Measurements from ENCODE around the gene SUV39H1. TPM values are rescaled to one million over a fixed set of nuclear protein-coding genes. Genes with fewer than 3 reads are reported as not detected.
A peak's percentile ranks its signal among the peaks of the same experiment; 100 is the strongest.

SUV39H1 gene
- total RNA-seq, 2 experiments from 2014 or later = 25.4 to 26.8 TPM

DNA sequence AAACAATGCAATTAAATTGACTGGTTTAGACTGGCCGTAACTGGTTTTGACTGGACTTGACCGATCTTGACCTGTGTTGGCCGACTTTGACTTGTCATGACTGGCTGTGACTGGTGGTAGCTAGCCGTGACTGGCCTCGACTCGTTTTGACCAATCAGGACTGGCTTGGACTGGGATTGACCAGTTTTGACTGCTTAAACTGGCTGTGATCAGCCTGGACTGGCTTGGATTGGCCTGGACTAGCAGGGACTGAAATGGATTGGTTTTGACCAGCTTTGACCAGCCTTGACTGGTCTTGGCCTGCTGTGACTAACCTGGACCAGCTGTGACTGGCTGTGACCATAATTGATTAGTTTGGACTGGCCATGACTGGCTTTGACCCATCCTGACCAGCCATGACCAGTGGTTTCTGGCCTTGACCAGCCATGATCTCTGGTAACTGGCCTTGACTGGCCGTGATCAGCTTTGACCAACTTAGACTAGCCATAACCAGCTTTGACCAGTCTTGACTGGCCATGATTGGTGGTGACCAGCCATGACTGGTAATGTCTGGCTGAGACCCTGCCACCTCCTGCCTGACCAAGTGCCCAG is 13.1 kb downstream of the SUV39H1 start:
- Mint-ChIP-seq H3K27ac (no peak overlapping the region), H3K4me1 (peaks cover 34% of the 10 kb centered on the region)
- POLR2A ChIA-PET = interaction anchor here (1.1 to 1.2 kb wide), 2 partner anchors 11 to 27 kb away, joined by 3 read pairs; no protein-coding TSS in a partner anchor

DNA sequence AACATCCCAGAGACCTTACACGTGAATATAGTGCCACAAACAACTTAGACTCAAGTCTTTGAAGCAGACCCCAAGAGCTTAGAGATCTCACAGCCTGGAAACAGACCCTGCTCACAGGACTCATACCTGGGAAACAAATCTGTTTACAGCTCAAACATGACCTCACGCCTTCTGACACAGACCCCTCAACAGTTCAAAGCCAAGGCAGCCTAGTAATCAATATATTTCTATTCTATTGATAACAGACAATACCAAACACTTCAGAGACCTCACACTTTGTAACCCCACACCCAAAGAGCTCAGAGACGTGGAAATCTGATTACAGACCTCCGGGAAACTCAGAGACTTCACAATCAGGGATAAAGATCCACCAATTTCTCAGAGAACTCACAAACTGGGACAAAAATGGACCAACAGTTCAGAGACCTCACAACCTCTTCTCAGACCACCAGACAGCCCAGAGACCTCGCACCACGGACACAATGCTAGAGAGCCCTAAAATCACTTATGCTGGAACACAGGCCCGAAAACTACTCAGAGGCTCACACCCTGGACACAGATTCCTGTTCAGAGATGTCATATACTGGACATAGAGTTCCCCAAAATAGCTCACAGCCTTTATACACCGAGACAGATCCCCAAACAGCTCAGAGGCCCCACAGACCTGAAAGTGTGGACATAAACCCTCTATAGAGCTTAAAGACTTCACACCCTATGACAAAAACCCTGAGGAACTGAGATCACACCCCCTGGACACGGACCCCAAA is 14.8 kb downstream of the SUV39H1 start:
- Mint-ChIP-seq H3K9me3 (peaks cover 10% of the 10 kb centered on the region), H3K27me3 (no peaks in the 10 kb centered on the region), H3K4me3 (no peak overlapping the region), H3K27ac (peak overlapping the region; percentile 94), H3K36me3 (peaks cover 52% of the 10 kb centered on the region), H3K4me1 (peaks cover 49% of the 10 kb centered on the region)
- POLR2A ChIA-PET = interaction anchor here (0.8 to 5.3 kb wide), 2 partner anchors 8 to 25 kb away, joined by 3 to 31 read pairs; no protein-coding TSS in a partner anchor
- DNase-seq (no peak), ATAC-seq (ENCODE audit: low read depth) (no peak)

More for the DNA sequence above, 13.1 kb downstream of the SUV39H1 start:
- ATAC-seq (ENCODE audit: low read depth) (no peak), DNase-seq (no peak)
- H3K27me3 Mint-ChIP-seq = no peaks in the 10 kb centered on the region
- peaks cover 40% of the 10 kb centered on the region for H3K36me3 Mint-ChIP-seq
- no peak overlapping the region for H3K4me3 Mint-ChIP-seq
- H3K9me3 Mint-ChIP-seq = peaks cover 2% of the 10 kb centered on the region

DNA sequence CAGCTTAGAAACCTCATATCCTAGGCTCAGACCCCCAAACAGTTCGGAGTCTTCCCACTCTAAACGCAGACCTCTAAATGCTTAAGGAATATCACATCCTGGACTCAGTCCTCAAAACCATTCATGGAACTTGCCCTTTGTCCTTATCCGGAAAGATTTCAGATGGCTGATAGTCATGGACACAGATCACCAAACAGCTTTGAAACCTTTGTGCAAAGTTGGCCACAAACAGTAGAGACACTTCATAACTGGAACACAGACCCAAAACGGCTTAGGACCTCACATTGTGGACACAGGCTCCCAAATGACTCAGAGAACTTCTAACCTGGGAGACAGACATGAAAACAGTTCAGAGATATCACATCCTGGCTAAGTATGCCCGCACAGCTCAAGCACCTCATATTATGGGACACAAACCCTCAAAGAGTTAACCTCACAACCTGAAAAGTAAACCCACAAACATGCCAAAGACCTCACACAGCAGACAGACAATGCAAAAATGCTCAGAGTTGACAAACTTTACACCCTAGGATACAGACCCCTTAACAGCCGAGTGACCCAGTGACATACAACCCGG is 15.5 kb downstream of the SUV39H1 start:
- Mint-ChIP-seq H3K27me3 (no peaks in the 10 kb centered on the region), H3K36me3 (peaks cover 57% of the 10 kb centered on the region), H3K9me3 (peaks cover 13% of the 10 kb centered on the region), H3K4me3 (peak overlapping the region; percentile 63), H3K4me1 (peaks cover 49% of the 10 kb centered on the region), H3K27ac (peak overlapping the region; percentile 94)
- ATAC-seq (ENCODE audit: low read depth) = no peak
- DNase-seq = no peak
- POLR2A ChIA-PET = interaction anchor here (2.5 to 5.3 kb wide), 2 partner anchors 16 to 25 kb away, joined by 7 to 31 read pairs; partner anchors contain the start of gene SUV39H1

DNA sequence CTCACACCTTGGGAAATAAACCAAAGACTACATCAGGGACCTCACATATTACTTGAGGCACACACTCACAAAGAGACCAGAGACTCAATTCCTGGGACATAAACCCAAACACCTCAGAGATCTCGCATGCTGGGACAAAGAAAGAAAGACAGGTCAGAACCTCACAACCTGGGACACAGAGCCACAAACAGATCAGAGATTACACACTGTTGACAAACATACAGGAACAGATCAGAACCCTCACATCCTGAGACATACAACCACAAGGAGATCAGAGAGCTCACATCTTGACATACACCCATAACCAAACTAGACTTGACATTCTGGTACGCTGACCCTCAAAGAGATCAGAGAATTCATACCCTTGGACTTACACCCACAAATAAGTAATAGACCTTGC is 17.3 kb downstream of the SUV39H1 start:
- H3K27me3 Mint-ChIP-seq = no peaks in the 10 kb centered on the region
- H3K4me3 Mint-ChIP-seq = peak overlapping the region; percentile 53
- DNase-seq (no peak), ATAC-seq (ENCODE audit: low read depth) (peak; percentile 35)
- POLR2A ChIA-PET = interaction anchor here (0.9 to 5.3 kb wide), 5 partner anchors 18 to 38 kb away, joined by 3 to 31 read pairs (median 4); partner anchors contain the start of gene SUV39H1
- peaks cover 57% of the 10 kb centered on the region for H3K36me3 Mint-ChIP-seq
- peaks cover 23% of the 10 kb centered on the region for H3K9me3 Mint-ChIP-seq
- peak overlapping the region; percentile 94 for H3K27ac Mint-ChIP-seq
- peaks cover 52% of the 10 kb centered on the region for H3K4me1 Mint-ChIP-seq

DNA sequence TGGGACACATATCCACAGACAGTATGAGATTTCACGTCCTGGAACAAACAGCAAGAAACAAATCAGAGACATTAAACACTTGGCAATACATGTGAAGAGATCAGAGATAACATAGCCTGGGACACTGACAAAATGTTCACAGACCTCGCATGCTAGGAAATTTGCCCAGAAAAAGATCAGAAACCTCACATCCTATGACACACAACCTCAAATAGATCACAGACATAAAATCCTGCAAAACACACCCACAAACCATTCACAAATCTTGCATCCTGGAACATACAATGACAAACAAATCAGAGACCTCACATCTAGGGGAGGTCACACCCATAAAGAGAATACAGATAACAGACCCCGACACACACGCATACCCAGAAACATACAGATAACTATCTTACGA is 18.0 kb downstream of the SUV39H1 start:
- Mint-ChIP-seq H3K4me3 (peak overlapping the region; percentile 53), H3K9me3 (peaks cover 26% of the 10 kb centered on the region), H3K27me3 (no peaks in the 10 kb centered on the region), H3K27ac (peak overlapping the region; percentile 94), H3K4me1 (peaks cover 53% of the 10 kb centered on the region), H3K36me3 (peaks cover 60% of the 10 kb centered on the region)
- POLR2A ChIA-PET = interaction anchor here (1.4 to 5.3 kb wide), 4 partner anchors 18 to 38 kb away, joined by 3 to 31 read pairs (median 6); partner anchors contain the start of gene SUV39H1
- DNase-seq (no peak), ATAC-seq (ENCODE audit: low read depth) (no peak)

DNA sequence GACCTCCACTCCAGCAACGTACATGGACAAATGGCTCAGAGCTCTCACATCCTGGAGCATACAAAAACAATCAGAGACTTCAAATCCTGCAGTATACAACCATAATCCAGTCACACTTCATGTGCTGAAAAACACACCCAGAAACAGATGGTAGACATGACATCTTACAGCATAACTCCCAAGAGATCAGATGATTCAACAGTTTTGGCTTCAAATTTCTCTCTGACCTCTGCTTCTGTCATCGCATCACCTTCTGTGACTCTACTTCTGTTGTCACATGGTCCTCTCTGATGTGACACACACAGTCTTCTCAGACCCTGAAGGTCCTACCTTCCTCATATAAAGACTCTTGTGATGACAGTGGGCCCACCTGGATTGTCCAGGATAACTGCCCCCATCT is 18.5 kb downstream of the SUV39H1 start:
- Mint-ChIP-seq H3K4me3 (peak overlapping the region; percentile 53), H3K4me1 (peaks cover 53% of the 10 kb centered on the region), H3K27ac (peak overlapping the region; percentile 94), H3K36me3 (peaks cover 60% of the 10 kb centered on the region), H3K27me3 (no peaks in the 10 kb centered on the region), H3K9me3 (peaks cover 26% of the 10 kb centered on the region)
- POLR2A ChIA-PET = interaction anchor here (0.5 to 5.3 kb wide), 2 partner anchors 22 to 202 kb away, joined by 3 to 31 read pairs; no protein-coding TSS in a partner anchor
- no peak for ATAC-seq (ENCODE audit: low read depth)
- DNase-seq = no peak

DNA sequence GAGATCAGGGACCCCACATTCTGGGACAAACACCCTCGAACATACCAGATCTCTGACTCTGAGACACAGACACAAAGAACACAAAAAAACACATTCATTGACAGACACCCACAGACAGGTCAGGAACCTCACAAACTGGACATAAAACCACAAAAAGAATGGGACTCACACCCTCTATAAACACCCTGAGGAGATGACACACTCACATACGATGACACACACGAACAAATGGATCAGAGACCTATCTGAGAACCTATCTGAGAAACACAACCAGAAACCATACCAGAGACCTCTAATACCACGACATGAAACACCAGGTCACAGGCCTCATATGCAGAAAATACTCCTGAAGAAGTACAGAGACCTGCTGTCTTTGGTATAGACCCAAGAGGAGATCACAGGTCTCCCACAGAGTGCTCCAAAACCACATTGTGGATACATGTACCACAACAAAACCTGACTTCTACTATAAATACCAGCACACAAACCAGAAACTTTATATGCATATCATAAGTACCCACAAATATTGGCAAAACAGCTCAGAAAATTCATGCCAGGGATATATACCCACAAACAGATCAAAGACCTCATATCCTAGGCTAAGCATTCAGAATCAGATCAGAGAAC is 19.5 kb downstream of the SUV39H1 start:
- H3K4me3 Mint-ChIP-seq = peak overlapping the region; percentile 30
- H3K4me1 Mint-ChIP-seq = peaks cover 52% of the 10 kb centered on the region
- ATAC-seq (ENCODE audit: low read depth) (no peak), DNase-seq (no peak)
- H3K9me3 Mint-ChIP-seq = peaks cover 26% of the 10 kb centered on the region
- POLR2A ChIA-PET = interaction anchor here (1.9 kb wide), 1 partner anchor 21 kb away, joined by 7 read pairs; no protein-coding TSS in a partner anchor
- peaks cover 55% of the 10 kb centered on the region for H3K36me3 Mint-ChIP-seq
- H3K27ac Mint-ChIP-seq = peak overlapping the region; percentile 62
- no peaks in the 10 kb centered on the region for H3K27me3 Mint-ChIP-seq

DNA sequence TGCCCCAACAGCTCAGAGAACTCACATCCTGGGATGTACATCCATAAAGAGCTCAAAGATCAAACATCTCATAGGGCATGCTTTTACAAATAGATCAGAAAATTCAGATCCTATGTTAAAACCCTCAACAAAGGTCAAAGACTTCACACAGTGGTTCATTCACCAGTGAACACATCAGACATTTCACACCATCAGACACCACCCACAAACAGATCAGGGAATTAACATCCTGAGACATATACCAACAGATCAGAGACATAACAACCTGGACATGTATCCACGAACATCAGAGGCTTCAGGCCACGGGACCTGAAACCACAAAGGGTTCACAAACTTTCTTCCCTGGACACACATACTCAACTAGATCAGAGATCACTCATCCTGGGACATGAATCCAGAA is 23.4 kb downstream of the SUV39H1 start:
- no peak overlapping the region for H3K27ac Mint-ChIP-seq
- H3K4me3 Mint-ChIP-seq = no peak overlapping the region
- ATAC-seq (ENCODE audit: low read depth) (no peak), DNase-seq (no peak)
- H3K9me3 Mint-ChIP-seq = peaks cover 24% of the 10 kb centered on the region
- peaks cover 15% of the 10 kb centered on the region for H3K4me1 Mint-ChIP-seq
- peaks cover 31% of the 10 kb centered on the region for H3K36me3 Mint-ChIP-seq
- H3K27me3 Mint-ChIP-seq = no peaks in the 10 kb centered on the region
- POLR2A ChIA-PET = interaction anchor here (2.2 kb wide), 1 partner anchor 17 kb away, joined by 11 read pairs; no protein-coding TSS in a partner anchor

DNA sequence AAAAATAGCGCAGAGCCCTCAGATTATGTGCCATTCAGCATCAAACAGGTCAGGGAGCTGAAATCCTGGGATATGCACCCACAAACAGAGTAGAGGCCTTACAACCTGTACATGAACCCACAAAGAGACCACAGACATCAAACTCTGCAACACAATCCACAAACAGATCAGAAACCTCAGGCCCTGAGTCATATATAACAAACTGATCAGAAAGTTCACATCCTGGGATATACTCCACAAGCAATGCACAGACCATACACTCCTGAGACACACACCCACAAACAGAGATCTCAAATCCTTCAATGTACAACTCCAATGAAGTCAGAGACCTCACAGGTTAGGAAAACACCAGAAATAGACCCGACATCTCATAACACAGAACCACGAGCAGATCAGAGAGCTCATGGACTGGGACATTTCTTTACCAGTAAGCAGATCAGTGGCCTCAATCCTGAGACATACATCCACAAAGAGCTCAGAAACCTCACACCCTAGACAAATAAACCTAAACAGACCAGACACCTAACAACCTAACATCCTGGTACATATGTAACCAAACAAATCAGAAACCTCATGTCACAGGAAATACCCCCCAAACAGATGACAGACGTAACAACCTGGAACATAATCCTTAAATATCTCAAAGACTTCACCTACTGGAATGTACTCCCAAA is 24.2 kb downstream of the SUV39H1 start:
- ATAC-seq (ENCODE audit: low read depth) (peak; percentile 50), DNase-seq (no peak)
- Mint-ChIP-seq H3K36me3 (peaks cover 31% of the 10 kb centered on the region), H3K27me3 (no peaks in the 10 kb centered on the region), H3K9me3 (peaks cover 23% of the 10 kb centered on the region), H3K4me3 (no peak overlapping the region), H3K27ac (no peak overlapping the region), H3K4me1 (peaks cover 9% of the 10 kb centered on the region)
- POLR2A ChIA-PET = interaction anchor here (1.1 to 2.2 kb wide), 2 partner anchors 16 to 24 kb away, joined by 3 to 11 read pairs; partner anchors contain the start of gene SUV39H1

DNA sequence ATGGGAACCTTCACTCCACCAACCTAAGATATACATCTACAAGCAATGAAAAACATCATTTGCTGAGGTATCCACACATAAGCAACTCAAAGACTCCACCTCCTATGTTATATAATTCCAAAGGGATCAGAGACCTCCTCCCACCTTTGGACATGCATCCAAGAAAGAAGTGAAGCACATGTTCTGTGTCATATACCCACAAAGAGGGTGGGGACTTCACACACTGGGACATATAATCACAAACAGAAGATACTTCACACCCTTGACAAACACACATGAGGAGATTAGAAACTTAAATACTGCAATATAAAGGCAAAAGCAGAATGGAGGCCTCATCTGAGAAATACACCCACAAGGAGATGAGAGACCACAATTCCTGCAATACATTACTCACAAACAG is 25.4 kb downstream of the SUV39H1 start:
- no peak overlapping the region for H3K27ac Mint-ChIP-seq
- DNase-seq = no peak
- no peaks in the 10 kb centered on the region for H3K27me3 Mint-ChIP-seq
- H3K4me3 Mint-ChIP-seq = no peak overlapping the region
- POLR2A ChIA-PET = no interaction called here
- peaks cover 20% of the 10 kb centered on the region for H3K9me3 Mint-ChIP-seq
- H3K4me1 Mint-ChIP-seq = peaks cover 11% of the 10 kb centered on the region
- no peak for ATAC-seq (ENCODE audit: low read depth)
- H3K36me3 Mint-ChIP-seq = peaks cover 30% of the 10 kb centered on the region

DNA sequence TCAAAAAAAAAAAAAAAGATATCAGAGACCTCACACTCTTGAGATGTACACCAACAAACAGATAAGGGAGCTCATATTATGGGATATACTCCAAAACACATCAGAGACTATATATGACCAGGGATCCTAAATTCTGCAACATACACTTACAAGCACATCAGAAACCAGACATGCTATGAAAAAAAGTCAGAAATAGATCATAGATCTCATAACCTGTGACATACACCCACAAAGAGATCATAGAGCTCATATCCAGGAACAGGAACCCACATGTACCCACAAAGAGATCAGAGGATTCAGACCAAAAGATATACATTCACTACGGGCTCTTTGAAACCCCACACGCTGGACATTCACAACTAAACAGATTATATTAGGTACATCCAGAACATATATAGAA is 30.1 kb downstream of the SUV39H1 start:
- Mint-ChIP-seq H3K4me3 (no peak overlapping the region), H3K9me3 (peaks cover 22% of the 10 kb centered on the region), H3K27ac (no peak overlapping the region), H3K27me3 (no peaks in the 10 kb centered on the region), H3K36me3 (peaks cover 32% of the 10 kb centered on the region), H3K4me1 (peaks cover 19% of the 10 kb centered on the region)
- POLR2A ChIA-PET = interaction anchor here (0.7 to 1.6 kb wide), 2 partner anchors 10 to 14 kb away, joined by 3 to 5 read pairs; no protein-coding TSS in a partner anchor
- ATAC-seq (ENCODE audit: low read depth) (no peak), DNase-seq (no peak)

DNA sequence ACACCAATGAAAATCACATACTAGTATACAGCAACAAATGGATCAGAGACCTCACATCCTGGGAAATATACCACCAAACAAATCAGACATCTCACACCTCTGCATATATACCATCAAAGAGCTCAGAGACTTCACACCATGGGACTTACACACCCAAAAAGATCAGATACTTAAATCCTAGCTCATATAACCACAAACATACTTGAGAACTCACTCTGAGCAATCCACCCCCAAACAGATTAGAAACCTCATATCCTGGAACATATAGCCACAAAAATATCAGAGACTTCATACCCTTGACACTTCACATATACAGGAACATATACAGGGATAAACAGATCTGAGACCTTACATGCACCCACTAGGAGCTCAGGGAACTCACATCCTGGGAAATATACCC is 32.1 kb downstream of the SUV39H1 start:
- POLR2A ChIA-PET = interaction anchor here (0.7 kb wide), 1 partner anchor 16 kb away, joined by 3 read pairs; no protein-coding TSS in a partner anchor
- DNase-seq (no peak), ATAC-seq (ENCODE audit: low read depth) (no peak)
- Mint-ChIP-seq H3K36me3 (peaks cover 33% of the 10 kb centered on the region), H3K4me1 (peaks cover 19% of the 10 kb centered on the region), H3K27ac (no peak overlapping the region), H3K27me3 (no peaks in the 10 kb centered on the region), H3K9me3 (peaks cover 21% of the 10 kb centered on the region), H3K4me3 (no peak overlapping the region)

All from activated naive CD8-positive, alpha-beta T cell treated with anti-CD3 and anti-CD28 coated beads, Interleukin-2, amount 10 ng/mL, durations not matched to agents 7 days and 5 days (primary cell).